Kidney capillary endothelial cell (primary cell): Measurements from ENCODE around the gene RPLP2.

Source experiments
- DNase-seq: peaks from one replicate; pipeline ENCODE4 v3.0.0-alpha.2; 2018; ENCODE audit warnings: low spot score

The RPLP2 gene

GRCh38 chr11:850775-851763 lies 41.3 kb downstream of the RPLP2 start:
- no peak for DNase-seq

- DNase-seq = no peak
Measured at GRCh38 chr11:852762-853161, 43.0 kb downstream of the RPLP2 start.

- DNase-seq = no peak
Measured at GRCh38 chr11:853682-854448, 44.1 kb downstream of the RPLP2 start.

- no peak for DNase-seq
Measured at GRCh38 chr11:854601-855329, 45.0 kb downstream of the RPLP2 start.

- DNase-seq = no peak
Measured at GRCh38 chr11:855330-855674, 45.5 kb downstream of the RPLP2 start.

- DNase-seq = no peak
Measured at GRCh38 chr11:855796-856195, 46.0 kb downstream of the RPLP2 start.

- no peak for DNase-seq
Measured at GRCh38 chr11:856397-856796, 46.6 kb downstream of the RPLP2 start.

GRCh38 chr11:858053-858761 lies 48.4 kb downstream of the RPLP2 start:
- no peak for DNase-seq

- no peak for DNase-seq
Measured at GRCh38 chr11:858762-859339, 49.1 kb downstream of the RPLP2 start.

GRCh38 chr11:859394-860131 lies 49.8 kb downstream of the RPLP2 start:
- no peak for DNase-seq

GRCh38 chr11:860234-861104 lies 50.7 kb downstream of the RPLP2 start:
- no peak for DNase-seq

- DNase-seq = no peak
Measured at GRCh38 chr11:861105-861479, 51.3 kb downstream of the RPLP2 start.

- DNase-seq = no peak
Measured at GRCh38 chr11:862081-862661, 52.4 kb downstream of the RPLP2 start.
